ENCODE measurements around the gene TEKT3.

TEKT3 gene

DNA sequence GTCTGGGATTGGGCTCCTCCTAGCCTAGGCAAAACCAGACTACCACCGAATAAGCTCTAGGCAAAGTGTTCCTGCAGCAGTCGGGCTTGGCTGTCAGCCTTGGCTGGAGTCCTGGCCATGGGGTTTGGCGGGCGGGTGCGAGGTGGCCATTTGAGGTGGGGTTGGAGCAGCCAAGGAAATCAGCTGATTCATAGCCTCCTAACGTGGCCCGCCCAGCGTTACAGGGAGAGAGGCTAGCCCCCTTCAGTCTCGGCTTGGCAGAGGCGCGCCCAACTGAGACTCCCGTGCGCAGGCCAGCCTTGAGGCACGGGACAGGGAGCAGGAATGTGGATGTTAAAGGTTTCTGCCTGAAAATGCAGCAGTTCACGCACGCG lies 78.2 kb downstream of the TEKT3 start:
- no peak for DNase-seq

- no peak for DNase-seq
These were observed 78.8 kb downstream of the TEKT3 start for GRCh38 chr17:15262291-15263205.

DNA sequence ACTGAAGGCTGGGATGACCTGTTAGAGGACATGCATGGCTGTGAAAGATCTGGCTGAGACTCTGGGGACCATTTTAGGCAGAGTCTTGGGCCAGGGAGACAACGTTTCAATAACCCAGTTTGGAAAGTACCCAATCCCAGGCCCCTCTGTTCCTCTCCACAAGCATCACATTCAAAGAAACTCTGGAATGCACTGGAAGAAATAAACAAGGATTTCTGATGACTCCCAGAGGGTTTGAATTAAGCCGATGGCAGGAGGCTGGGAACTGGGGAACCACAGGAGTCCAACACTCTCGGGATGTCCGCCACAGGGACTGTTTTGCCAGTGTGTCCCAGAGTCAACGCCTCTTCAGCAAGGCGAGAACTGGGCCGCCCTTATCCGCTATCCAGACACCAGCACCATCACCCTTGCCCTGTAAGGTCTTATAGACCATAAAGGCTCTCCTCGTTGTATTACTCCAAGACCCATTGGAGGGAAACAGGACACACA lies 79.6 kb downstream of the TEKT3 start:
- no peak for DNase-seq

DNA sequence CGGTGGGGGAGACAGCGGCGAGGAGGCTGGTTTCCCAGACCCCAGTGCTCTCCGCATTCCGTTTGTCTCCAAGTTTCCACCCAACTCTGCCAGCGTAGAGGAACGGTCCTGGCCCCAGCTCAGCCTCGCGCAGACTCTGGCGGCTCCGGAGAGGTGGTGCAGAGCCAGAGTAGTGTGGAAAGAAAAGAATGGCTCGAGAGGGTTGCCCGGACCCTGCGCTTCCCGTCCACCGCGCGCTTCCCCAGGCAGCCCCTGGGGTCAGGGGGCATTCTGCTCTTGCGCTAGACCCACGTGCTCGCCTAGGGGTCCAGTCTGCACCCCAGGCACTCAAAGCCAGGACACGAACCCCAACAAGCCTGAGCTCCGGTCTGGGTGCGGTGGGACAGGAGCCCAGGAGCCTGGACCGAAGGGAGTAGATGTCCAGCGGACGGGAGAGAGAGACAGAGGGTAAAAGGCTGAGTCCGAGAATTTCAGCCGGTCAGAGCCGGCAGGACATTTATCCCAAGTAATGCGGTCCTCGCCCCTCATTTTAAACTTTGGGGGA lies 80.1 kb downstream of the TEKT3 start:
- no peak for DNase-seq

GRCh38 chr17:15260376-15261257 lies 80.8 kb downstream of the TEKT3 start:
- peak; percentile 37 for DNase-seq

DNA sequence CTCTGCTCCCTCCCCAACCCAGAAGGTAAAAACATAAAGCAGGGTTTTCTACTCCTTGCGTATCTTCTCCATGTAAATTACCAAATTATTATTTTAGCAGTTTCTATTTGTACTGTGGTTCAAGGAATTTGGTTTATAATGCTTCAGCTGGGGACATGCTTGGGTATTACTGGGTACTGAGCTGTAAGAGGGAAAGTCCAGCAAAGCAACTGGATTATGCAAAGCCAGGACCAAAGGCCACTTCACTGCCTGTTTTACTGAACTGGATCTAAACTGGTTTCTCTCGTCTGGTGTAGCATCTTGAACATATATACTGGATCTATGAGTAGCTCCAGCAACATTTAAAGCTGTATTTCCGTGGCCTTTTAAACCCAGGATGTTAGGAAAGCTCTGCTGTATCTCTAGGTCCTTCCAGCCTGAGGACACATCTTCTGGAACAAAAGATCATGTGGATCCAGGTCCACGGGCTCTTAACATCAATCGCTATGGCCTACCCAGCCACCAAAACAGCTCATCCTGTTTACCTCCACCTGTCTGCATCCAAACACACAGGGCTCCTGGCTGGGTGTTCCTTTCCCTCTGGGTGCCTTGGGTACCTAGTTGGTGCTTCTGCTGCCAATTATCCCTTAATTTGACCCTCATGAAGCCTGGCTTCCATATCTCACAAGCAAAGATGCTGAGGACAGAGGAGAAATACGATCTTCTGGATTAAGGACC lies 83.4 kb downstream of the TEKT3 start:
- DNase-seq = no peak

DNA sequence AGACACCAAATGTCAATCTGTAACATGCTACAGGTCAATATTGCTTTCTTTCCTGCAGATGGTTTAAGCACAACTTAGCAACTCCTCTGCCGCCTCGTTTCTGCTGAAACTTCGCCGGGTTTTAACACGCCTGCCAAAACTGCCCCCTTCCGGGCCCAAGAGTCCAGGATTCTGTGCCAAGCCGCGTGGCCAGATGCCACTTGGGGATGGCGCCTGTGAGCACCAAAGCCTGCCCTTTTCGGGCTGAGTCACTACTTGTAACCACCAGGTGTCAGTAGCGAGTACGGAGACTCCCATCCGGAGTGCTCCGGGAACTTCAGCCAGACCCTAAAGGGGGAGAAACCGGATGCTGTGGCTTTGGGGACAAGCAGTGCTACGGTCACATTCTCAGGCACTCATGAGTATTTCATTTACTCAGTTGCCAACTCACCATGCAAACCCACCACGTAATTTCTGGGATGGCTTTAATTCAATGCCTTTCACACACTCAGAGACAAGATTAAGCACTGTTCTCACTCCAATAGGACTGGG lies 84.1 kb downstream of the TEKT3 start:
- peak; percentile 20 for DNase-seq

DNA sequence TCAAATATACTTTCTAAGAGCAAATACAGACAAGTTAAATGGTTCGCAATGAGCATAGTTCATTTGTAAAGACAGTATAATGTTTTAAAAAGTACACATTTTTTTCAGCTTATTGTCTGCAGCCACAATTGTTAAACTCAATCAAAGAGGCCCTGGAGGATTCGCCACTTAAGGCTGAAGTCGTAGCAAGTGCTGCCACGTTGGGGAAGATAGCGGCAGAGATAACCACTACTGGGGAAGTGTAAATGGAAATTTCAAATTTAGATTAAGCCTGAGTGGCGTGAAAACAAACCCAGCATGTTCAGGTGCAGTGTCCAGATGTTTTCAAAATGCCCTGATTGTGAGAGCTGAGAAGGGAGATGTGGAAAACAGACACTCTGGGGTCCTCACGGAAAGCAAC lies 84.7 kb downstream of the TEKT3 start:
- DNase-seq = no peak

GRCh38 chr17:15255713-15256454 lies 85.5 kb downstream of the TEKT3 start:
- DNase-seq = no peak
